Endothelial cell of umbilical vein (primary cell): Measurements from ENCODE around the gene GPR135. TPM values are rescaled to one million over a fixed set of nuclear protein-coding genes. Genes with fewer than 3 reads are reported as not detected.

Experiments
- BruUV-seq: library from RNA; stranded (reverse); fragments of 400-500 nt; replicated peaks from 2 replicates; lab custom pipeline; 2021; lab: Mats Ljungman, UMichigan
- CTCF ChIA-PET: fragments of 300-600, 350-600 bp; sonication (Branson Sonifier 250); formaldehyde crosslinking; loops from one replicate; lab custom pipeline; 2021; ENCODE audit warnings: antibody characterized with exemption, inconsistent platforms; lab: Charles Lee
- POLR2A ChIA-PET: fragments of 300-600, 350-600 bp; sonication (Branson Sonifier 250); formaldehyde crosslinking; loops from one replicate; lab custom pipeline; 2021; ENCODE audit warnings: antibody characterized with exemption, inconsistent platforms; lab: Charles Lee
- DNase-seq: peaks from one replicate; pipeline ENCODE4 v3.0.0-alpha.2; 2011; ENCODE audit warnings: low read depth, low spot score
- FAIRE-seq: peaks from 2 replicates; lab custom pipeline; 2011; peaks lifted over from hg19 to GRCh38; lab: Jason Lieb, UNC
- H2AFZ ChIP-seq: 2 replicates; pipeline ENCODE4 v1.6.0; 2012; ENCODE audit warnings: low read depth, low read length, control low read depth, inconsistent platforms
- H3K27ac ChIP-seq: 2 replicates; pipeline ENCODE4 v1.5.1; 2011; ENCODE audit warnings: low read depth, mild to moderate bottlenecking, control low read depth, low read length, moderate library complexity; ENCODE audit not compliant: insufficient read depth
- H3K27me3 ChIP-seq, 2 experiments: 2 replicates each; pipeline versions ENCODE4 v1.6.0 to v1.6.1; 2011; ENCODE audit warnings: low read length in 2 of 2, mixed read lengths in 1 of 2; ENCODE audit not compliant: control insufficient read depth in 2 of 2, insufficient read depth in 2 of 2
- H3K36me3 ChIP-seq, 2 experiments: 2 replicates in 1 of 2; 3 replicates in 1 of 2; pipeline ENCODE4 v1.5.1; 2011; ENCODE audit warnings: low read length in 2 of 2, mild to moderate bottlenecking in 1 of 2, moderate library complexity in 1 of 2; ENCODE audit not compliant: control insufficient read depth in 2 of 2, insufficient read depth in 2 of 2; ENCODE audit errors: extremely low read depth in 1 of 2
- H3K4me1 ChIP-seq: 3 replicates; pipeline ENCODE4 v1.5.1; 2011; ENCODE audit warnings: mild to moderate bottlenecking, low read length; ENCODE audit not compliant: control insufficient read depth, insufficient read depth; ENCODE audit errors: extremely low read depth
- H3K4me2 ChIP-seq: 2 replicates; pipeline ENCODE4 v1.6.1; 2011; ENCODE audit warnings: low read length, control low read depth, mixed read lengths; ENCODE audit not compliant: insufficient read depth
- H3K4me3 ChIP-seq, 3 experiments: fragments of 200-600 bp in 1 of 3; sonication (generic), shearing (Covaris generic) in 1 of 3; replicated peaks in 1 of 3; 2 replicates each; pipeline ENCODE4 v1.5.1; 2011 to 2016; ENCODE audit warnings: control low read depth in 3 of 3, low read length in 3 of 3, mild to moderate bottlenecking in 2 of 3, inconsistent platforms in 1 of 3, low read depth in 1 of 3, moderate library complexity in 1 of 3; ENCODE audit not compliant: insufficient read depth in 1 of 3
- H3K79me2 ChIP-seq: 2 replicates; pipeline ENCODE4 v1.6.0; 2012; ENCODE audit warnings: low read length, inconsistent platforms; ENCODE audit not compliant: control insufficient read depth, insufficient read depth
- H3K9ac ChIP-seq: replicated peaks from 2 replicates; pipeline ENCODE3; 2011; ENCODE audit warnings: low read length, control low read depth; ENCODE audit not compliant: insufficient read depth; ENCODE audit errors: extremely low read depth
- H3K9me1 ChIP-seq: replicated peaks from 3 replicates; pipeline ENCODE4 v1.6.0; 2011; ENCODE audit warnings: mild to moderate bottlenecking, low read length; ENCODE audit not compliant: control insufficient read depth, insufficient read depth; ENCODE audit errors: extremely low read depth
- H3K9me3 ChIP-seq: replicated peaks from 2 replicates; pipeline ENCODE4 v1.5.1; 2012; ENCODE audit warnings: low read length, inconsistent platforms; ENCODE audit not compliant: control insufficient read depth, insufficient read depth
- H4K20me1 ChIP-seq: replicated peaks from 2 replicates; pipeline ENCODE3; 2011; ENCODE audit warnings: mild to moderate bottlenecking, low read length; ENCODE audit not compliant: control insufficient read depth, insufficient read depth; ENCODE audit errors: extremely low read depth
- FOS ChIP-seq: IDR thresholded peaks from 2 replicates; pipeline ENCODE4 v1.6.1; 2011; ENCODE audit warnings: mild to moderate bottlenecking, low read length, moderate library complexity, borderline replicate concordance; ENCODE audit not compliant: insufficient read depth
- JUN ChIP-seq: IDR thresholded peaks from 2 replicates; pipeline ENCODE4 v1.6.1; 2011; ENCODE audit warnings: borderline replicate concordance, low read depth; ENCODE audit not compliant: insufficient read length, insufficient read depth
- POLR2A ChIP-seq: IDR thresholded peaks from 2 replicates; pipeline ENCODE4 v1.6.1; 2012; ENCODE audit warnings: low read depth, mild to moderate bottlenecking, control low read depth, low read length
- dilution Hi-C: fragments of 300-500 bp; cut with MboI; formaldehyde crosslinking; loops from one replicate; pipeline ENCODE4 v1.15.0; 2019; ENCODE audit warnings: low sequenced_read_pairs; ENCODE audit not compliant: extremely low pct_ligation_motif_present
- intact Hi-C: fragments of 100-400 bp; cut with micrococcal nuclease; formaldehyde crosslinking; loops from one replicate; pipeline ENCODE4 v1.10.0; 2022
- polyA plus RNA-seq, 4 experiments: library from polyadenylated mRNA; depleted of rRNA in 3 of 4; stranded (reverse) in 3 of 4; unstranded in 1 of 4; fragments of >200 nt; gene quantifications; 2 replicates each; pipeline versions ENCODE4 v1.2.1 to v1.2.3, GENCODE V29; 2011 to 2012; ENCODE audit warnings: missing spikeins in 1 of 4
- total RNA-seq: library from RNA; stranded (reverse); gene quantifications from 2 replicates; pipeline ENCODE4 v1.2.3, GENCODE V29; 2021
- TF ChIP-seq, protein P1 (sequence below): IDR thresholded peaks from 2 replicates; pipeline ENCODE4 v1.6.1; 2011; ENCODE audit not compliant: insufficient read depth, insufficient read length

The GPR135 gene
- total and polyA plus RNA-seq, 2 donors (not counting 3 experiments of a cell fraction or from before 2014, with no cell fraction given) = 0.80 to 3.4 TPM

DNA sequence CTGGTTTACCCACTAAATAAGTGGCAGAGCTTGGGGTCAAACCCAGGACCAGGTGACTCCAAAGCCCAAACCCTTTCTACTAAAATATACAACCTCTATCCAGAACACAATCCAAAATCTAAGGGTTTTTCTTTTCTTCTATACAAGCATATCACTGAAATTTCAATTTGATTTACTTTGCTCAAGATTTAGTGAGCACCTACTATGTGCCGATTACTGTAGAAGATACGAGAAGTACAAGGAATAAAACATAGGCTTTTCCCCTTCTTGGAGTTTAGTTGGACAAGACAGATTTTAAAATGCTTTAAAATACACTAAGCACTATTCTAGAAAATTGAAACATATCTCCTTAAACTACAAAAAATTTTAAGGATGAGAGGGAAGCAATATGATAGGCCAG is 16.2 kb upstream of the GPR135 start:
- no peak overlapping the region for H3K9ac ChIP-seq
- no peaks in the 10 kb centered on the region for H3K9me1 ChIP-seq
- CTCF ChIA-PET = no interaction called here
- FAIRE-seq (no peak), DNase-seq (no peak)
- H4K20me1 ChIP-seq = no peaks in the 10 kb centered on the region
- dilution Hi-C loops (no loop called here), intact Hi-C loops (loop anchor here (5.0 kb wide), 3 partner anchors 204 to 766 kb away; partner anchors contain the start of genes PCNX4 and PPM1A)
- TF ChIP-seq JUN = no peak
- TF ChIP-seq FOS = no peak
- no TSS peak for BruUV-seq
- POLR2A ChIA-PET = no interaction called here
- no peaks in the 10 kb centered on the region for H3K27me3 ChIP-seq
- peak overlapping the region; percentile 93 for H3K4me2 ChIP-seq
- H3K4me1 ChIP-seq = peaks cover 31% of the 10 kb centered on the region
- no peaks in the 10 kb centered on the region for H3K9me3 ChIP-seq
- no peak overlapping the region for H2AFZ ChIP-seq
- H3K4me3 ChIP-seq = peak overlapping the region in 1 of 3 experiments; percentile 98
- peaks cover 66% of the 10 kb centered on the region for H3K79me2 ChIP-seq
- peaks cover 0 to 2% of the 10 kb centered on the region in 2 experiments for H3K36me3 ChIP-seq
- no peak overlapping the region for H3K27ac ChIP-seq

- H3K9me3 ChIP-seq = no peaks in the 10 kb centered on the region
- H4K20me1 ChIP-seq = no peaks in the 10 kb centered on the region
- no peak overlapping the region for H3K27ac ChIP-seq
- no peak for TF ChIP-seq JUN
- TF ChIP-seq, protein P1, sequence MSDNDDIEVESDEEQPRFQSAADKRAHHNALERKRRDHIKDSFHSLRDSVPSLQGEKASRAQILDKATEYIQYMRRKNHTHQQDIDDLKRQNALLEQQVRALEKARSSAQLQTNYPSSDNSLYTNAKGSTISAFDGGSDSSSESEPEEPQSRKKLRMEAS = no peak
- TF ChIP-seq POLR2A = no peak
- ChIA-PET CTCF (interaction anchor here (0.9 to 1.1 kb wide), 2 partner anchors 17 to 36 kb away, joined by 3 read pairs; no protein-coding TSS in a partner anchor), POLR2A (no interaction called here)
- DNase-seq = no peak
- no TSS peak for BruUV-seq
- no peaks in the 10 kb centered on the region for H3K27me3 ChIP-seq
- no peak for FAIRE-seq
- peaks cover 55% of the 10 kb centered on the region for H3K79me2 ChIP-seq
- H2AFZ ChIP-seq = no peak overlapping the region
- no peaks in the 10 kb centered on the region for H3K9me1 ChIP-seq
- H3K4me1 ChIP-seq = peaks cover 22% of the 10 kb centered on the region
- H3K4me2 ChIP-seq = no peak overlapping the region
- intact Hi-C loops = loop anchor here (5.0 kb wide), 3 partner anchors 203 to 767 kb away; partner anchors contain the start of genes PCNX4 and PPM1A
- dilution Hi-C loops = no loop called here
- no peak overlapping the region for H3K4me3 ChIP-seq
- no peak overlapping the region for H3K9ac ChIP-seq
- peaks cover 0 to 8% of the 10 kb centered on the region in 2 experiments for H3K36me3 ChIP-seq
Measured at GRCh38 chr14:59480166-59480565, 15.0 kb upstream of the GPR135 start.
